ENCODE measurements around the gene UTP3. TPM values are rescaled to one million over a fixed set of nuclear protein-coding genes. Genes with fewer than 3 reads are reported as not detected.

The UTP3 gene
- total RNA-seq, 1 donor, result 14.5 TPM

GRCh38 chr4:70739496-70740337 lies 51.4 kb downstream of the UTP3 start:
- TF ChIP-seq CTCF (IDR thresholded peaks at IDR 0.05; ENCODE audit: extremely low read depth, low read depth, low read length), result no peak
- peaks cover 41% of the 10 kb centered on the region for H3K4me1 ChIP-seq (ENCODE audit: insufficient read depth, low read length)
- no peaks in the 10 kb centered on the region for H3K27me3 ChIP-seq (ENCODE audit: insufficient read depth, low read length)
- no peak overlapping the region for H3K4me2 ChIP-seq (ENCODE audit: insufficient read depth, low read length)
- no peak overlapping the region for H3K27ac ChIP-seq (ENCODE audit: low read depth, low read length)
- peaks cover 85% of the 10 kb centered on the region for H3K79me2 ChIP-seq (ENCODE audit: insufficient read depth, low read length)
- H4K20me1 ChIP-seq (ENCODE audit: insufficient read depth, low read length), result peaks cover 13% of the 10 kb centered on the region
- H3K4me3 ChIP-seq (ENCODE audit: insufficient read depth, low read length), result no peak overlapping the region
- H3K36me3 ChIP-seq (ENCODE audit: insufficient read depth, low read length), result no peaks in the 10 kb centered on the region
- H3K9me3 ChIP-seq (ENCODE audit: low read depth, low read length), result no peaks in the 10 kb centered on the region
- H2AFZ ChIP-seq (ENCODE audit: low read length), result no peak overlapping the region
- no peak for DNase-seq (ENCODE audit: insufficient read length, low spot score, missing footprints)

Small RNAs within 50 kb of the gene (small RNA-seq; reads per million reads assigned to genes)
- gene RNU6-520P (not detected), gene RNU6-784P (not detected)

Other genes starting within 250 kb of the UTP3 start
- gene MUC7, start 216.3 kb upstream of the UTP3 start, total RNA-seq, result not detected in 2 replicates
- gene AMTN, start 170.0 kb upstream of the UTP3 start, total RNA-seq, result not detected in 2 replicates
- gene AMBN, start 96.3 kb upstream of the UTP3 start, total RNA-seq, result not detected in 2 replicates
- gene ENAM, start 59.8 kb upstream of the UTP3 start, total RNA-seq, result not detected in 2 replicates
- gene JCHAIN, start 22.0 kb upstream of the UTP3 start, total RNA-seq, result 2.2 and 2.9 TPM in 2 replicates
- 82.5 and 90.2 TPM in 2 replicates for gene RUFY3, start 33.4 kb downstream of the UTP3 start, total RNA-seq
- 78.1 and 79.3 TPM in 2 replicates for gene GRSF1, start 151.4 kb downstream of the UTP3 start, total RNA-seq
- 14.1 and 15.9 TPM in 2 replicates for gene MOB1B, start 213.8 kb downstream of the UTP3 start, total RNA-seq